Stimulated activated CD4-positive, alpha-beta T cell treated with anti-CD3 and anti-CD28 coated beads, TNF-alpha, amount 100 ng/mL, for 4 hours (primary cell): Measurements from ENCODE around the gene PLEKHM1.
"Not testable (repeated sequence)": the region's sequence is repeated elsewhere in the genome, so short reads cannot be mapped to it uniquely, and the experiment has no call there.

Experiments
- DNase-seq, 3 experiments: peaks; one replicate each; pipeline ENCODE4 v3.0.0-alpha.2; 2020; ENCODE audit warnings: low read depth in 3 of 3

The PLEKHM1 gene

DNA sequence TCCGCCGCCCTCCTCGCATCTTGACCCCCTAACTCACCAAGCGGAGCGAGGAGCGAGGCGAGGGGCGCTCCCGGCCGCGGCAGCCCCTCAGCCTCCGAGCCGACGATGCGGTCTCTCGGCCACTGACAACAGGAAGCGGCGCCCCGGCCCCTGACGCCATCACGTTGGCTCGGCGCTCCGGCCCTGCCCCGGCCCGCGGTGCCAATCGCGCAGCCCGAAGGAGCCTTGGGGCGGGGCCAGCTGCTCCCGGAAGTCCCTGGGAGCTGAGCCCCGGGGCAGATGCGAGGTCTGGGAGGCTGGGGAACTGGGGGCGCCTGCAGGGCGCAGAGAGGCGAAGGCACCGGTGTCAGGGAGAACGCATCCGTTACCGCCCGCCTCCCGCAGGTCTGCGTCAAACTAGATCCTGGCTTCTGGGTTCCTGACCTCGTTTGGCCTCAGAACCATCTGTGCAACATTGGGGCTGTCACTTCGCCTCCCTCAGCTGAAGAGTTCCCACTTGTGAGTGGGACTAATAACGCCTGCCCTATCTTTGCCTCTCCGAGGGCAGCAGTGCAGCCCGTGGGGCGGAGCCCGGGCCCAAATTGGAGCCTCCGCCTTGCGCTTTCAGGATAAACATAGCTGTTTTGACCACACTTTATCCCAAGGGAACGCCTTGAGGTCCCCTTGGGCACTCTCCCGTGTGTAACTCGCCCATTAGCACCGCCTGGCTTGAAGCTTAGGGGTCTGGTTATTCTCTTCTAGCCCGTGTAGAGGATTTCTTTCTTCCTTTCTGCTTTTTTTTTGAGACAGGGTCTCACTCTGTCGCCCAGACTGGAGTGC, at the start of gene PLEKHM1:
Gene PLEKHM1, minus strand, starts transcription at position 107 of the 819 bp plus-strand sequence. CDS start 8,237 bp downstream, outside the sequence.
- peak; percentile 62 to 64 (median 63) for DNase-seq

- DNase-seq, result not testable (repeated sequence)
Observed at GRCh38 chr17:45538168-45538567, 47.6 kb upstream of the PLEKHM1 start.

GRCh38 chr17:45506072-45506471, 15.6 kb upstream of the PLEKHM1 start:
- DNase-seq, result not testable (repeated sequence)

GRCh38 chr17:45505183-45505582, 14.7 kb upstream of the PLEKHM1 start:
- DNase-seq, result not testable (repeated sequence)

DNA sequence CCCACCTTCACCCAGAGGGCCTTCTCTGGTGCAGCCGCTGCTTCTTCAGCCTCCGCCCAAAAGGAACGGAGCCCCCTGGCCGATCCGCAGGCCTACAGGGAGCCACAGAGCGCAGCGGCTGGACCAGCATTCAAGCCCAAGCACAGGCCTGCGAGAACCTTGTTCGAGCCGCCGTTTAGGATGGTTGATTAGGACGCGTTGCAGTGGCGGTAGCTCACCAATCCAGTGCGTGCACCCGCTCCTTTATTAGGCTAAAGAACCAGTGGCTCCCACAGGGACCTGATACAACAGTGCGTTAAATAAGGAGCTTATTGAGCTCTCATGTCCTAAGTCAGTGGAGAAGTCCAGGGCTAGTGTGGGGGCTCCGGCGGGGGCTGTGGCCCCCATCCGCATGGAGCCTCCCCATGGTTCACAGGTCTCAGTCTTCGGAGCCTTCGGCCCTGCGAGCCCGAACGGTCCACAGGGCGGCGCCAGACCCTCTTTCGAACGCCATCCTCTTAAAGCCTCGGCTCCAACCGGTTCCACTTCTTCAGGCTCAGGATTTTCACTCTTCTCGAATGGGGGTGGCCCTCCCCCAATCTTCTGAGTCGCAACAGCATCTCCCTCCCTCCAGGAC, 10.7 kb upstream of the PLEKHM1 start:
- peak in 1 of 3 experiments; percentile 4 for DNase-seq

- not testable (repeated sequence) for DNase-seq
Observed at GRCh38 chr17:45500478-45500877, 10.0 kb upstream of the PLEKHM1 start.

DNA sequence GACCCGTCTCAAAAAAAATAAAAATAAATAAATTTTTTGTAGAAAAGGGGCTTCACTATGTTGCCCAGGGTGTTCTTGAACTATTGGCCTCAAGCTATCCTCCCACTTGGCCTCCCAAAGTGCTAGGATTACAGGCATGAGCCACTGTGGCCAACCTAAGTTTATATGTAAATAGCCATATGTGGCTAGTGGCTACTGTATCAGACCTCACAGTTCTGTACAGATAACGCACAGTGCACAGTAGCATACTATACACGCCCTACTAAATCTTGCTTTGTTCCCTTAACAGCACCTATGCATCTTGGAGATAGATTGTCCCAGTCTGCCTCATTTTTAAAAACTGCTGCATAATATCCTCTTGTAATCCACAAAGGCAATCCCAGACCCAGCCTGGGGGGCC, 8.7 kb upstream of the PLEKHM1 start:
- DNase-seq, result not testable (repeated sequence)

- not testable (repeated sequence) for DNase-seq
Observed at GRCh38 chr17:45498377-45498776, 7.9 kb upstream of the PLEKHM1 start.

GRCh38 chr17:45497449-45497848, 6.9 kb upstream of the PLEKHM1 start:
- DNase-seq, result not testable (repeated sequence)

- not testable (repeated sequence) for DNase-seq
Observed at GRCh38 chr17:45496507-45496906, 6.0 kb upstream of the PLEKHM1 start.

- not testable (repeated sequence) for DNase-seq
Observed at GRCh38 chr17:45494556-45494955, 4.0 kb upstream of the PLEKHM1 start.

GRCh38 chr17:45492156-45492555, 1.6 kb upstream of the PLEKHM1 start:
- not testable (repeated sequence) for DNase-seq

GRCh38 chr17:45490198-45490597, 323 bp downstream of the PLEKHM1 start:
- DNase-seq, result peak in 1 of 3 experiments; percentile 1

- DNase-seq, result not testable (repeated sequence)
Observed at GRCh38 chr17:45487704-45488103, 2.8 kb downstream of the PLEKHM1 start.

- DNase-seq, result not testable (repeated sequence)
Observed at GRCh38 chr17:45483591-45484216, 6.8 kb downstream of the PLEKHM1 start.

- DNase-seq, result not testable (repeated sequence)
Observed at GRCh38 chr17:45483177-45483576, 7.3 kb downstream of the PLEKHM1 start.

GRCh38 chr17:45482317-45482716, 8.2 kb downstream of the PLEKHM1 start:
- not testable (repeated sequence) for DNase-seq

- not testable (repeated sequence) for DNase-seq
Observed at GRCh38 chr17:45475436-45475835, 15.1 kb downstream of the PLEKHM1 start.

- not testable (repeated sequence) for DNase-seq
Observed at GRCh38 chr17:45472249-45472648, 18.3 kb downstream of the PLEKHM1 start.

- DNase-seq, result not testable (repeated sequence)
Observed at GRCh38 chr17:45469204-45469563, 21.3 kb downstream of the PLEKHM1 start.

DNA sequence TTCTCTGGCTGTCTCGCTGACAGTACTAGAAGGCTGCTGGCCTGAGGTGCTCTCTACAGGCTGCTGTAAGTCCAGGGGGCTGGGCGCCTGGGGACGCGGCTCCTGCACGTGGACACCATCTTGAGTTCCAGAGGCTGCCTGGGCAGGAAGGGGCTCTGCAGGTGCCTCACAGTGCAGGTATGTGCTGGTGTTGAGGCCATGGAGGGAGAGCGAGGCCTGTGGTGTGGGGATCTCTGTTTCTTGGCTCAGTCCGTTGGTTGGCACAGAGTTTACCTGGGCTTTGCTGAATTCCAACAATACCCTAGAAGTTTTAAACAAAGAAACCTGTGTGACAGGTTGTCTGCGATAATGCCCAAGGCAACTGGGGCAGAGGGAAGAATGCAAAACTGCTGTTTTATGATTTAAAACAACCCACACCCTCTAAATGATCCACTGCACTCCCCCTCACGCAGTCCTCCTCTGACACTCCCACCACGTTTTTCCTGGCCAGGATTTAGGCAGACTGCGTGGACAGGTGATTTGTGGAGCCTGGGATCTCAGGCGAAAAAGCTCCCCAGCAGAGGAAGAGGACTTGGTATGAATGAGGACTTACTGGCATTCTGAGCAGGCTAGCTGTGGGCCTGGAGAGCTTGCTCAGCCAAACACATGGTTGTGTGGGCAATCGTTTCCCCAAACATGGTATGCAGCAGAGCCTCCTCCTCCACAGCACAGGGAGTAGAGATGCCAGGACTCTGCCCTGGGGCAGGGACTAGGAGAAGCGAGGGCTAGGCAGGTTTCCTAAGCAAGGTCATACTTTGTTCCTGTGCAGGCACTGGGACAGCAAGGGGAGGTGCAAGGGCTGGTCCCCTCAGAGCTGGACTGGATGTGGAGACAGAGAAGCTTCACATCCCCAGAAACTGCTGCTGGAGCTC, 22.0 kb downstream of the PLEKHM1 start:
- not testable (repeated sequence) for DNase-seq
